Fibroblast of mammary gland (primary cell): Measurements from ENCODE around the gene CLECL1.
"Not testable (repeated sequence)": the region's sequence is repeated elsewhere in the genome, so short reads cannot be mapped to it uniquely, and the experiment has no call there.

Experiments used
- DNase-seq: peaks from one replicate; pipeline ENCODE4 v3.0.0-alpha.2; 2010; ENCODE audit warnings: low read depth
- H3K4me3 ChIP-seq: 2 replicates; pipeline ENCODE4 v1.5.1; 2011; ENCODE audit warnings: low read depth, mild to moderate bottlenecking, low read length, moderate library complexity; ENCODE audit not compliant: control insufficient read depth
- TF ChIP-seq, protein P1 (sequence below): conservative IDR thresholded peaks from 2 replicates; pipeline ENCODE4 v1.5.1; 2011; ENCODE audit warnings: low read depth, low read length, inconsistent platforms; ENCODE audit not compliant: control insufficient read depth, insufficient read depth

Gene CLECL1

DNA sequence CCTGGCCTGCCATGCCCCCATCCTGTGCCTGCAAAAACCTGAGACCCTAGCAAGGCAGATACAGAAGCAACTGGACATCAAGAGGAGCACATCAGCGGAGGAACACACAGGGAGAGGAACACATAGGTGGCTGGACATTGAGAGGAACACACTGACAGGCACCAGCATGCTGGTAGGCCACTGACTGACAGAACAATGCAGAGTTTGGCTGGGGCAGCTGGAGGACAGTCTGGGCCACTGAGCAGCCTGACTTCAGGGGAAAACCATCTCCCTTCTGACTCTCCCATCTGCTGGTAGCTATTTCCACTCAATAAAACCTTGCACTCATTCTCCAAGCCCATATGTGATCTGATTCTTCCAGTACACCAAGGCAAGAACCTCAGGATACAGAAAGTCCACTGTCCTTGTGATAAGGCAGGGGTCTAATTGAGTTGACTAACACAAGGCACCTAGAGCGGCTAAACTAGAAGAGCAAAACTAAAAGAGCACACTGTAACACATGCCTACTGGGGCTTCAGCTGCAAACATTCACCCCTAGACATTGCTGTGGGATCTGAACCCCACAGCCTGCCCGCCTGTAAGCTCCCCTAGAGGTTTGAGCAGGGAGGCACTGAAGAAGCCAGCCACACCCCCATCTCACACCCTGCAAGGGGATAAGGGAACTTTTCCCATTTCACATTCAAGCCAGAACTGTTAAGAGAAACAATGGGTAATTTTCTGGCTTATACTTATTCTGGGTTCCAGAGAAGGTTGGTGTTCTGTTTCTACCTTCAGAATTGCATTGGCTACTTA, 22.1 kb downstream of the CLECL1 start:
- H3K4me3 ChIP-seq, result no peak overlapping the region
- no peak for DNase-seq
- TF ChIP-seq, protein P1, sequence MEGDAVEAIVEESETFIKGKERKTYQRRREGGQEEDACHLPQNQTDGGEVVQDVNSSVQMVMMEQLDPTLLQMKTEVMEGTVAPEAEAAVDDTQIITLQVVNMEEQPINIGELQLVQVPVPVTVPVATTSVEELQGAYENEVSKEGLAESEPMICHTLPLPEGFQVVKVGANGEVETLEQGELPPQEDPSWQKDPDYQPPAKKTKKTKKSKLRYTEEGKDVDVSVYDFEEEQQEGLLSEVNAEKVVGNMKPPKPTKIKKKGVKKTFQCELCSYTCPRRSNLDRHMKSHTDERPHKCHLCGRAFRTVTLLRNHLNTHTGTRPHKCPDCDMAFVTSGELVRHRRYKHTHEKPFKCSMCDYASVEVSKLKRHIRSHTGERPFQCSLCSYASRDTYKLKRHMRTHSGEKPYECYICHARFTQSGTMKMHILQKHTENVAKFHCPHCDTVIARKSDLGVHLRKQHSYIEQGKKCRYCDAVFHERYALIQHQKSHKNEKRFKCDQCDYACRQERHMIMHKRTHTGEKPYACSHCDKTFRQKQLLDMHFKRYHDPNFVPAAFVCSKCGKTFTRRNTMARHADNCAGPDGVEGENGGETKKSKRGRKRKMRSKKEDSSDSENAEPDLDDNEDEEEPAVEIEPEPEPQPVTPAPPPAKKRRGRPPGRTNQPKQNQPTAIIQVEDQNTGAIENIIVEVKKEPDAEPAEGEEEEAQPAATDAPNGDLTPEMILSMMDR, result no peak

DNA sequence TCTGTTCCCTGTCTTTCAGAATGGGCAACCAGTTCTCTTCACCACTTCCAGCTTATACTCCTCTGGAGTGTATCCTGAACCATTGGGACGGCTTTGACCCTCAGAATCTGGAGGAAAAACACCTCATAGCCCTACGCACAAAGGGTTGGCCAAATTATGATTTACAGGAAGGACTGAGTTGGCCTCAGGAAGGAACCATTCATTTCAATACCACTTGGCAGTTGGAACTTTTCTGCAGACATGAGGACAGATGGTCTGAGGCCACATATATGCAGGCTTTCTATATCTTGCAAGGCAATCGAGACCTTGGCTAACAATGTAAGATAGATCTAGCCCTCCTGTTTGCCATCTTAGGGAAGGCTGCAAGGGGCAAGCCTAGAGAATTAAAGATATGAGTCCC, 24.0 kb downstream of the CLECL1 start:
- no peak overlapping the region for H3K4me3 ChIP-seq
- no peak for DNase-seq
- TF ChIP-seq, protein P1, result no peak

DNA sequence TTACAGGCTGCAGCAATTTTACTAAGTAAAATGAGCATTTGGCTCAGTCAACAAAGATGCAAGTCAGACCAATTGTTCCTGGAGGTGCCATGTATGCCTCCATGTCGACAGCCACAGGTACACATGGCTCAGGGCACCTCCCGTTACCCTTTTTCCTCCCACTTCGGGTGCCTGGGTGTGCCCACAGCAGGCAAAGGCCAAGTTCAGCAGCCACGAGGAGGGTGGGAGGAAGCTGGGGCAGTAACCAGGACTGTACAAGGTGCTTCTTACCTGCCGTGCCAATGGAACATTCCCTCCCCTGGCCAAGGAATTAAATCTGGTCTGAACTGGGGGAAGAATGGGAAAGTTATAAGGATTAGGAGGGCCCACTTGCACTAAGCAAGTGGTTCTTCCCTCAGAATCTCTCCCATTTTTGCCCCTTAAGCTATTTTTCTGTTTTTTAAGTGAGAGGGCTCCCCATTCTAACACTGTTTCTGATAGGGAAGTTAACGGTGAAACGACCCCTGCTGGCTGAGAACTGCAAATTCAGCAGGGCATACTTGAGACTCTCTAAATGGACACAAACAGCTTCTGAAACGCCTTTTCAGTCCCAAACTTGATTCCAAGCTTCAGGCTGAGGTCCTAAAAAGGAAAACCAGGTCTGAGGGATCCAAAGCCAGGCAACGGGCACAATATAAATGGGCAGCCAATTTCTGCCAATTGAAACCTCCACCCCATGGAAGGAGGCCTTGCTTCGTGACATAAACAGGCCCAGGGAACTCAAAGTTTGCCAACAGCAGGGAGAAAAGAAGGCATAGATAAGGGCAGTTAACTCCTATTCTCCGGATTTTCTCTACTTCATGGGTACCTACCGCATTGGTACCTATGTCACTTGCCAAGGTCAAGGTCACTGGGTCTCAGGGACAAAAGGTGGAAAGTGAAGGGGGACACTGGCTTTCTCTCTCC, 24.8 kb downstream of the CLECL1 start:
- TF ChIP-seq, protein P1, result peak; percentile 86
- no peak overlapping the region for H3K4me3 ChIP-seq
- DNase-seq, result peak; percentile 65

DNA sequence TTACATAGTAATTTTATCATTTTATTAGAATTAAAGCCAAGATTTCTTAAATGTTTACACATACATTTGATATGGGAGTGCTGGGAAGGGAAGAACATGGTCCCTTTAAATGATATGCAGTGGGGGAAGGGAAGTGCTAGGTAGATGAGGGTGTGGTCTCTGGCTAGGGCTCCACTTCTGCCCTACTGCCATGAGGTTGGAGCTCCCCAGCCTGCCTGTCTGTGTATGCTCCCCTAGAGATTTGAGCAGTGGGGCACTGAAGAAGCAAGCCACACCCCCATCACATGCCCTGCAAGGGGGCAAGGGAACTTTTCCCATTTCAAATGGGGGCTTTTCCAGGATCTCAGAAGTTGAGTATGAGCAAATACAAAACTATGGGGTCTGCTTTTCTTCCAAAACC, 25.5 kb downstream of the CLECL1 start:
- TF ChIP-seq, protein P1, result no peak
- no peak for DNase-seq
- H3K4me3 ChIP-seq, result no peak overlapping the region

DNA sequence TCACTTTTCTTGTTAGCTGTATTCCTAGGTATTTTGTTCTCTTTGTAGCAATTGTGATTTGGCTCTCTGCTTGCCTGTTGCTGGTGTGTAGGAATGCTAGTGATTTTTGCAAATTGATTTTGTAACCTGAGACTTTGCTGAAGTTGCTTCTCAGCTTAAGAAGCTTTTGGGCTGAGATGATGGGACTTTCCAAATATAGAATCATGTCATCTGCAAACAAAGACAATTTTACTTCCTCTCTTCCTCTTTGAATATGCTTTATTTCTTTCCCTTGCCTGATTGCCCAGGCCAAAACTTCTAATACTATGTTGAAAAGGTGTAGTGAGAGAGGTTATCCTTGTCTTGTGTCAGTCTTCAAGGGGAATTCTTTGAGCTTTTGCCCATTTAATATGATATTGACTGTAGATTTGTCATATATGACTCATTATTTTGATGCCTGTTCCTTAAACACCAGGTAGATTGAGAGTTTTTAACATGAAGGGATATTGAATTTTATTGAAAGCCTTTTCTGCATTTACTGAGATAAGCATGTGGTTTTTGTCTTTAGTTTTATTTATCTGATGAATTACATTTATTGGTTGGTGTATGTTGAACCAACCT, 26.7 kb downstream of the CLECL1 start:
- TF ChIP-seq, protein P1, result no peak
- no peak for DNase-seq
- H3K4me3 ChIP-seq, result no peak overlapping the region

DNA sequence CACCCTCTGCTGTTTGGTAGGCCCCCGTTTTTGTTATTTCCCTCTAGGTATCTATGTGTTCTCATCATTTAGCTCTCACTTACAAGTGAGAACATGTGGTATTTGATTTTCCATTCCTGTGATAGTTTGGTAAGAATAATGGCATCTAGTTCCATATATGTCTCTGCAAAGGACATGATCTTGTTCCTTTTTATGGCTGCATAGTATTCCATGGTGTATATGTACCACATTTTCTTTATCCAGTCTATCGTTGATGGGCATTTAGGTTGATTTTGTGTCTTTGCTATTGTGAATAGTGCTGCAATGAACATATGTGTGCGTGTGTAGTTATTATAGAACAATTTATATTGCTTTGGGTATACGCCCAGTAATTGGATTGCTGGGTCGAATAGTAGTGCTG, 28.3 kb downstream of the CLECL1 start:
- not testable (repeated sequence) for H3K4me3 ChIP-seq, DNase-seq
